ENCODE measurements around the gene RETN.

Gene RETN

GRCh38 chr19:7680606-7681339 lies 11.9 kb downstream of the RETN start, which contains the start of gene TRAPPC5:
TSS of gene TRAPPC5 (plus strand) at chr19:7680833. CDS start at chr19:7682254, 1,421 bp downstream.
- Histone ChIP-seq H3K27me3 (replicated peaks; ENCODE audit: control insufficient read depth, insufficient read depth, low read length) (no peaks in the 10 kb centered on the region), H3K4me3 (replicated peaks; ENCODE audit: low read depth, low read length) (peak within 1 kb of the TSS; percentile 94), H3K36me3 (ENCODE audit: control insufficient read depth, insufficient read depth, low read length) (peaks cover 8% of the 10 kb centered on the region)
- DNase-seq (ENCODE audit: extremely low read depth, insufficient read length): peak; percentile 87
- peak; percentile 33 for TF ChIP-seq CTCF (IDR thresholded peaks at IDR 0.05; ENCODE audit: insufficient read depth, low read length, poor library complexity, severe bottlenecking)

- TF ChIP-seq CTCF (IDR thresholded peaks at IDR 0.05; ENCODE audit: insufficient read depth, low read length, poor library complexity, severe bottlenecking): peak; percentile 75
- DNase-seq (ENCODE audit: extremely low read depth, insufficient read length): peak; percentile 76
- peak overlapping the region; percentile 94 for H3K4me3 ChIP-seq (replicated peaks; ENCODE audit: low read depth, low read length)
Measured at GRCh38 chr19:7681340-7682174, 12.7 kb downstream of the RETN start.

GRCh38 chr19:7682175-7682855 lies 13.5 kb downstream of the RETN start:
- no peak for DNase-seq (ENCODE audit: extremely low read depth, insufficient read length)
- TF ChIP-seq CTCF (IDR thresholded peaks at IDR 0.05; ENCODE audit: insufficient read depth, low read length, poor library complexity, severe bottlenecking): no peak
- no peaks in the 10 kb centered on the region for H3K27me3 ChIP-seq (replicated peaks; ENCODE audit: control insufficient read depth, insufficient read depth, low read length)

More at GRCh38 chr19:7681340-7682174, 12.7 kb downstream of the RETN start:
- H3K36me3 ChIP-seq (ENCODE audit: control insufficient read depth, insufficient read depth, low read length): peaks cover 8% of the 10 kb centered on the region
- no peaks in the 10 kb centered on the region for H3K27me3 ChIP-seq (replicated peaks; ENCODE audit: control insufficient read depth, insufficient read depth, low read length)

GRCh38 chr19:7685546-7686445 lies 16.9 kb downstream of the RETN start:
- peaks cover 28% of the 10 kb centered on the region for H3K36me3 ChIP-seq (ENCODE audit: control insufficient read depth, insufficient read depth, low read length)
- TF ChIP-seq CTCF (IDR thresholded peaks at IDR 0.05; ENCODE audit: insufficient read depth, low read length, poor library complexity, severe bottlenecking): no peak
- no peaks in the 10 kb centered on the region for H3K27me3 ChIP-seq (replicated peaks; ENCODE audit: control insufficient read depth, insufficient read depth, low read length)
- no peak overlapping the region for H3K4me3 ChIP-seq (replicated peaks; ENCODE audit: low read depth, low read length)
- no peak for DNase-seq (ENCODE audit: extremely low read depth, insufficient read length)

More at GRCh38 chr19:7682175-7682855, 13.5 kb downstream of the RETN start:
- Histone ChIP-seq H3K36me3 (ENCODE audit: control insufficient read depth, insufficient read depth, low read length) (peaks cover 8% of the 10 kb centered on the region), H3K4me3 (replicated peaks; ENCODE audit: low read depth, low read length) (peak overlapping the region; percentile 94)

GRCh38 chr19:7687177-7687576 lies 18.3 kb downstream of the RETN start:
- TF ChIP-seq CTCF (IDR thresholded peaks at IDR 0.05; ENCODE audit: insufficient read depth, low read length, poor library complexity, severe bottlenecking): no peak
- DNase-seq (ENCODE audit: extremely low read depth, insufficient read length): no peak
- Histone ChIP-seq H3K36me3 (ENCODE audit: control insufficient read depth, insufficient read depth, low read length) (peaks cover 35% of the 10 kb centered on the region), H3K27me3 (replicated peaks; ENCODE audit: control insufficient read depth, insufficient read depth, low read length) (no peaks in the 10 kb centered on the region), H3K4me3 (replicated peaks; ENCODE audit: low read depth, low read length) (no peak overlapping the region)

All from GM06990 (cell line).